ENCODE measurements around the gene USP4.
"Not testable (repeated sequence)": the region's sequence is repeated elsewhere in the genome, so short reads cannot be mapped to it uniquely, and the experiment has no call there.

The USP4 gene

DNA sequence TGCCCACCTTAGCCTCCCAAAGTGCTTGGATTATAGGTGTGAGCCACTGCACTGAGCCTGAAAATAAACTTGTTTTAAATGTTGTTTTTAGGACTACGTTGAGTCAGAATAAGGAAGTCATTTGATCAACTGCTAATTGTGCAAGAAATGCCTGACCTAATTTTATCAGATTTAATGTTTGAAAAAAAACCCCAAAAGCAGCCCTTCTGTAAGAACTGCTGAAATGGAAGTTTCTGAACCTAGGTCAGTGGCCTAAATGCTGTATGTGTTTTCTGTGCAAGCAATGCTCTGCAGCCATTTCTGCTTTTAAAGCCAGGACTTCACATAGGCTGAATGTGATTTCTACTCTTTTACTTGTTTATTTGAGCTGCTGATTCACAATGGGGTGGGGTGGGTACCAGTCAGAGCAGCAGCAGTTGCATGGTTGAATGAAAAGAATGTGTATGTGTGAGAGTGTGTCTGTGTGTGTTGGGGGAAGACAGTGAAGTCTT lies 11.7 kb upstream of the USP4 start:
- Histone ChIP-seq H3K9ac (ENCODE audit: low read length in 2 of 2) (no peak overlapping the region), H3K9me3 (ENCODE audit: control insufficient read depth in 2 of 2, low read length in 2 of 2) (no peaks in the 10 kb centered on the region), H3K36me3 (ENCODE audit: control insufficient read depth in 2 of 2, insufficient read depth in 2 of 2, low read length in 2 of 2) (peaks cover 6 to 9% of the 10 kb centered on the region in 2 donors), H3K4me1 (ENCODE audit: control insufficient read depth, insufficient read depth, low read length) (peaks cover 6% of the 10 kb centered on the region), H3K27me3 (ENCODE audit: control insufficient read depth in 1 of 2, insufficient read depth in 2 of 2, low read length in 2 of 2) (no peaks in the 10 kb centered on the region), H3K27ac (ENCODE audit: low read length) (no peak overlapping the region), H3K4me3 (ENCODE audit: low read length in 2 of 2) (no peak overlapping the region)

DNA sequence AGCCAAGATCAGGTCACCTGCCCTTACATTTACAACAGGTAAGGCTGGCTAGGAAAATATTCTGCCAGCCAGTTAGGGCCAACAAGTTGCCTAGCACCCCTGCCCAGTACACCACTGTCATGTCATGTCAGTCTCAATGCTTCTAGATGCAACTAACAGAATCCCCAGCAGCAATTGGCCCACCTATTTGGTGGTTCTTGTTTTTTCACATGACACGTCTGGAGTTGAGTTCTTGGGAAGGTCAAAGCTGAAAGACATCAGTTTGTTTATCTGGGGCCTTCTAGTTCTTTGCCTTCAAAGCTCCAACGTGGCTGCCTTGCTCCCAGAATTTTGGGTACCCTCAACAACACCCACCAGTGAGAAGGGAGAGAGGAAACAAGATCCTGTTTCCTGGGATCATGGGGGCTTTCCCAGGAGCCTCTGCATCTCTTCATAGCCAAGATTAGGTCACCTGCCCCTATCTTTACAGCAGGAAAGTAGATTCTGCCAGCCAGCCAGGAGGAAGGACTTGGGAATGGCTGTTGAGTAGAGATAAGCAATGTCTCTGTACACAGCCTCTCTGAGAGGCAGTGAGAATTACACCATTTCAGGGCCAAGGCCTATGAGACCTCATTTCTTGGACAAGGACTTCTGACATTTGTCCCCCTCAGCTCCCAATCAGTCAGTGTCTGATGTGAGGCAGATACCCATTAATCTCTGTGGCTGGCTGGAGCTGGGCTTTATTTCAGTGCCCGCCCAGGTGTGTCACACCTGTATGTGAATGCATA lies 9.7 kb upstream of the USP4 start:
- no peaks in the 10 kb centered on the region for H3K27me3 ChIP-seq (ENCODE audit: control insufficient read depth in 1 of 2, insufficient read depth in 2 of 2, low read length in 2 of 2)
- H3K9me3 ChIP-seq (ENCODE audit: control insufficient read depth in 2 of 2, low read length in 2 of 2), result no peaks in the 10 kb centered on the region
- H3K36me3 ChIP-seq (ENCODE audit: control insufficient read depth in 2 of 2, insufficient read depth in 2 of 2, low read length in 2 of 2), result no peaks in the 10 kb centered on the region
- H3K4me1 ChIP-seq (ENCODE audit: control insufficient read depth, insufficient read depth, low read length), result no peaks in the 10 kb centered on the region
- H3K4me3 ChIP-seq (ENCODE audit: low read length in 2 of 2), result no peak overlapping the region
- no peak overlapping the region for H3K9ac ChIP-seq (ENCODE audit: low read length in 2 of 2)
- H3K27ac ChIP-seq (ENCODE audit: low read length), result no peak overlapping the region

DNA sequence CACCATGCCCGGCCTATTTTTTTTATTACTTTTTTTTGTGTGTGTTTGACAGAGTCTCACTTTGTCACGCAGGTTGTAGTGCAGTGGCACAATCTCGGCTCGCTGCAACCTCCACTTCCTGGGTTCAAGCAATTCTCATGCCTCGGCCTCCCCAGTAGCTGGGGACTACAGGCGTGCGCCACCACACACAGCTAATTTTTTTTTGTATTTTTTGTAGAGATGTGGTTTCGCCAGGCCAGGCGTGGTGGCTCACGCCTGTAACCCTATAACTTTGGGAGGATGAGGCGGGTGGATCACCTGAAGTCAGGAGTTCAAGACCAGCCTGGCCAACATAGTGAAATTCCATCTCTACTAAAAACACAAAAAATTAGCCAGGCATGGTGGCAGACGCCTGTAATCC lies 8.5 kb upstream of the USP4 start:
- not testable (repeated sequence) for H3K27me3 ChIP-seq (ENCODE audit: control insufficient read depth in 1 of 2, insufficient read depth in 2 of 2, low read length in 2 of 2); H3K9me3 ChIP-seq (ENCODE audit: control insufficient read depth in 2 of 2, low read length in 2 of 2); H3K9ac ChIP-seq (ENCODE audit: low read length in 2 of 2); H3K4me3 ChIP-seq (ENCODE audit: low read length in 2 of 2); H3K4me1 ChIP-seq (ENCODE audit: control insufficient read depth, insufficient read depth, low read length); H3K36me3 ChIP-seq (ENCODE audit: control insufficient read depth in 2 of 2, insufficient read depth in 2 of 2, low read length in 2 of 2); H3K27ac ChIP-seq (ENCODE audit: low read length)

DNA sequence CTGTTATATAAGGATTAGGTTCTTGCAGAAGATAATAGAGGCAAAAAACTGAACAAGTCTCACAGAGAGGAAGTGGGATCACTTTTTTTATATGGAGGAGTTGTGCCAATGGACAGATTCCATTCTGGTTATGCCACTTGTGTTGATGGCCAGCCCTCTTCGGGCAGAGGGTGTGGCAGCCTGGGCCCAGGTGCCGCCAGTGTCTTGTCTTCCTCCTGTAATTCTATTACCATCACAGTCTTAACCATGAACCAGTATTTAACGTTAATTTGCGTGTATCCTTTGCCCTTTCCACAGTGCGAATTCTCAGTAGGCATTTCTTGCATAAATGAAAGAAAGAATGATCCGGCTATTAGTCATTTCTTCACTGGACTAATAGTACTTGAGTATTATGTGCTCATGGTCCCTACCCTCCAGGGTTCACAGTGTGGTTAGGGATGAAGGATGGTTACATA lies 7.0 kb upstream of the USP4 start:
- H3K27ac ChIP-seq (ENCODE audit: low read length), result no peak overlapping the region
- H3K9me3 ChIP-seq (ENCODE audit: control insufficient read depth in 2 of 2, low read length in 2 of 2), result no peaks in the 10 kb centered on the region

DNA sequence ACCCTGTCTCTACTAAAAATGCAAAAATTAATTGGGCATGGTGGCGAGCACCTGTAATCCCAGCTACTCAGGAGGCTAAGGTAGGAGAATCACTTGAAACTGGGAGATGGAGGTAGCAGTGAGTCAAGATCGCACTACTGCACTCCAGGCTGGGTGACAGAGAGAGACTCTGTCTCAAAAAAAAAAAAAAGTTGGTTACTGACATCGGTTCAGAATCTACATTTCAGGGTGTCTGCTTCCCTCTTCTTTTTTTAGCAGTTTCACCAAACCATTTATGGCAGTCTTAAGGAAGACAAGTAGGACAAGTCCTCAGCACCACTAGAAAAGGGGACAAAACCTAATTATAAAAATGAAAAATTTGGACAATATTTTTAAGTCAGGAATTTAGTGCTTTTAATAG lies 3.3 kb upstream of the USP4 start:
- Histone ChIP-seq H3K27me3 (ENCODE audit: control insufficient read depth in 1 of 2, insufficient read depth in 2 of 2, low read length in 2 of 2) (no peaks in the 10 kb centered on the region), H3K36me3 (ENCODE audit: control insufficient read depth in 2 of 2, insufficient read depth in 2 of 2, low read length in 2 of 2) (no peaks in the 10 kb centered on the region), H3K4me3 (ENCODE audit: low read length in 2 of 2) (no peak overlapping the region), H3K9ac (ENCODE audit: low read length in 2 of 2) (no peak overlapping the region), H3K27ac (ENCODE audit: low read length) (no peak overlapping the region), H3K4me1 (ENCODE audit: control insufficient read depth, insufficient read depth, low read length) (peaks cover 21% of the 10 kb centered on the region), H3K9me3 (ENCODE audit: control insufficient read depth in 2 of 2, low read length in 2 of 2) (no peaks in the 10 kb centered on the region)

More for the DNA sequence above, 7.0 kb upstream of the USP4 start:
- H3K4me3 ChIP-seq (ENCODE audit: low read length in 2 of 2), result no peak overlapping the region
- H3K4me1 ChIP-seq (ENCODE audit: control insufficient read depth, insufficient read depth, low read length), result no peaks in the 10 kb centered on the region
- H3K9ac ChIP-seq (ENCODE audit: low read length in 2 of 2), result no peak overlapping the region
- H3K36me3 ChIP-seq (ENCODE audit: control insufficient read depth in 2 of 2, insufficient read depth in 2 of 2, low read length in 2 of 2), result no peaks in the 10 kb centered on the region
- no peaks in the 10 kb centered on the region for H3K27me3 ChIP-seq (ENCODE audit: control insufficient read depth in 1 of 2, insufficient read depth in 2 of 2, low read length in 2 of 2)

DNA sequence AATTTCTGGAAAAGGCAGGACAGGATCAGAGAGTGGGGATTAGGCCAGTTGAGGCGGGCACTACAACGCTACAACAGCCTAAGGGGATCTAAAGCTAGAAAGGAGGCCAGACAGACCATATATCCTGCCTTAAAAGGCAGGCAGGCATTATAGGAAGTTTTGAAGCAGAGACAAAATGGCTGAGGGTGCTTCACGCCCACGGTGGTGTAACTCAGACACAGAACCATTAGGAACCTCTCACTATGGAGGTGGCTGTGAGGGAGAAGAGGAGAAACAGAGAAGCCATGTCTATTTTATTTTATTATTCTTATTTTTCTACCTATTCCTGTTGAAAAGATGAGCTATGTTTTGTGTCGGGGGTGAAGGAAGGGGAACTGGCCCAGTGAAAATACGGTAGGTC lies 2.1 kb upstream of the USP4 start:
- Histone ChIP-seq H3K9me3 (ENCODE audit: control insufficient read depth in 2 of 2, low read length in 2 of 2) (no peaks in the 10 kb centered on the region), H3K4me1 (ENCODE audit: control insufficient read depth, insufficient read depth, low read length) (peaks cover 21% of the 10 kb centered on the region), H3K27ac (ENCODE audit: low read length) (peak overlapping the region; percentile 41), H3K4me3 (ENCODE audit: low read length in 2 of 2) (no peak overlapping the region), H3K9ac (ENCODE audit: low read length in 2 of 2) (no peak overlapping the region), H3K36me3 (ENCODE audit: control insufficient read depth in 2 of 2, insufficient read depth in 2 of 2, low read length in 2 of 2) (peaks cover 0 to 1% of the 10 kb centered on the region in 2 donors), H3K27me3 (ENCODE audit: control insufficient read depth in 1 of 2, insufficient read depth in 2 of 2, low read length in 2 of 2) (no peaks in the 10 kb centered on the region)

DNA sequence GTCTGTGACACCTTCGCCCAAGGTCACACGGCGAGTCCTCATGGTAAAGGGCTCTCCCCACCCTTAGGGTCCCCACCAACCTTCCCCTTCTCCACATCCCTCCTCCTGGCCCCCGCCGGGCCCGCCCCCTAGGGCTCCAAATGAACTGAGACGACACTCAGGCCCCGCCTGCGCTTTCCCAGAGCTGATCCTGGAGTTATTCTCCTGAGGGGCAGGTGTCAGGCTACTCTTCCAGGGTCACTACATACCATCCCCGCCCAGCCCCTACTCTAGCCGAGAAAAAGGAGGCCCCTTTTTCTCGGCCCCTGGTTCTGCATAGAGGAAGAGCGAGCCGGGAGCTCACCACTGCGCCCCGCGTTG lies 292 bp downstream of the USP4 start:
- no peaks in the 10 kb centered on the region for H3K27me3 ChIP-seq (ENCODE audit: control insufficient read depth in 1 of 2, insufficient read depth in 2 of 2, low read length in 2 of 2)
- peak overlapping the region; percentile 92 for H3K27ac ChIP-seq (ENCODE audit: low read length)
- no peaks in the 10 kb centered on the region for H3K9me3 ChIP-seq (ENCODE audit: control insufficient read depth in 2 of 2, low read length in 2 of 2)
- peaks cover 26% of the 10 kb centered on the region for H3K4me1 ChIP-seq (ENCODE audit: control insufficient read depth, insufficient read depth, low read length)
- peak overlapping the region; percentile 90 for H3K9ac ChIP-seq (ENCODE audit: low read length in 2 of 2)
- H3K36me3 ChIP-seq (ENCODE audit: control insufficient read depth in 2 of 2, insufficient read depth in 2 of 2, low read length in 2 of 2), result peaks cover 9 to 14% of the 10 kb centered on the region in 2 donors
- H3K4me3 ChIP-seq (ENCODE audit: low read length in 2 of 2), result peak overlapping the region; percentile 85 to 86

DNA sequence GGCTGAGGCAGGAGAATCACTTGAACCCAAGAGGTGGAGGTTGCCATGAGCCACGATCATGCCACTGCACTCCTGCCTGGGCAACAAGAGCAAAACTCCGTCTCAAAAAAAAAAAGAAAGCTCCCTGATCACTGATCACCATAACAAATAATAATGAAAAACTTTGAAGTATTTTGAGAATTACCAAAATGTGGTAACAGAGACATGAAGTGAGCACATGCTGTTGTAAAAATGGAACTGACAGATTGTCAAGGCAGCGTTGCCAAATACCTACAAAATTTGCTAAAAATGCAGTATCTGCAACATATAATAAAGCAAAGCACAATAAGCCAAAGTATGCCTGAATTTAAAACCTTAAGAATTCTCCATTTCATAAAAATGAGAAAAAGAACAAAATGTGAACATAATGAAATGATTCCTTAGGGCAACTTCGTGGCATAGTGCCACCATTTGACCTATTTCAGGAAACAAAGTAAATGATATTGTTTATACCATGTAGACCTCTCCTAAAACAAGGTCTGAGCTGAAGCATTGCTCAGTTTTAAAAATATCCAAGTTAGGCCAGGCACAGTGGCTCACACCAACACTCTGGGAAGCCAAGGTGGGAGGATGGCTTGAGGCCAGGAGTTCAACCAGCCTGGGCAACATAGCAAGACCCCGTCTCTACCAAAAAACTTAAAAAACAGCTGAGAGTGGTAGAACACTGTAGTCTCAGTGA lies 5.8 kb downstream of the USP4 start:
- peak overlapping the region in 1 of 2 donors; percentile 39 for H3K9ac ChIP-seq (ENCODE audit: low read length in 2 of 2)
- H3K4me3 ChIP-seq (ENCODE audit: low read length in 2 of 2), result no peak overlapping the region
- H3K4me1 ChIP-seq (ENCODE audit: control insufficient read depth, insufficient read depth, low read length), result peaks cover 18% of the 10 kb centered on the region
- H3K27ac ChIP-seq (ENCODE audit: low read length), result peak overlapping the region; percentile 49
- no peaks in the 10 kb centered on the region for H3K9me3 ChIP-seq (ENCODE audit: control insufficient read depth in 2 of 2, low read length in 2 of 2)
- peaks cover 16 to 27% of the 10 kb centered on the region in 2 donors for H3K36me3 ChIP-seq (ENCODE audit: control insufficient read depth in 2 of 2, insufficient read depth in 2 of 2, low read length in 2 of 2)
- H3K27me3 ChIP-seq (ENCODE audit: control insufficient read depth in 1 of 2, insufficient read depth in 2 of 2, low read length in 2 of 2), result no peaks in the 10 kb centered on the region

DNA sequence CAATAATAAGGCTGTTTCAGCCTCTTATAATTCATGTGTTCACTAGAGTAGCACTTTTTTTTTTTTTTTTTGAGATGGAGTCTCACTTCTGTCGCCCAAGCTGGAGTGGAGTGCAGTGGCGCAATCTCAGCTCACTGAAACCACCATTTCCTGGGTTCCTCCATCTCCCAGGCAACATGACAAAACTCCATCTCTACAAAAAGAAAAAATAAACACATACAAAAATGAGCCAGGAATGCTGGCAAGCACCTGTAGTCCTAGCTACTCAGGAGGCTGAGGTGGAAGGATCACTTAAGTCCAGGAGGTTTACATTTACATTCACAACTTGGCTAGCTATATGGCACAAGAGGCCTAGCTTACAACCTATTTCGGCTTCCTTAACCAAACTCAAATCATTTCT lies 6.8 kb downstream of the USP4 start:
- H3K4me1 ChIP-seq (ENCODE audit: control insufficient read depth, insufficient read depth, low read length), result peaks cover 15% of the 10 kb centered on the region
- peak overlapping the region; percentile 49 for H3K27ac ChIP-seq (ENCODE audit: low read length)
- H3K9ac ChIP-seq (ENCODE audit: low read length in 2 of 2), result no peak overlapping the region
- H3K27me3 ChIP-seq (ENCODE audit: control insufficient read depth in 1 of 2, insufficient read depth in 2 of 2, low read length in 2 of 2), result no peaks in the 10 kb centered on the region
- H3K4me3 ChIP-seq (ENCODE audit: low read length in 2 of 2), result no peak overlapping the region
- no peaks in the 10 kb centered on the region for H3K9me3 ChIP-seq (ENCODE audit: control insufficient read depth in 2 of 2, low read length in 2 of 2)
- H3K36me3 ChIP-seq (ENCODE audit: control insufficient read depth in 2 of 2, insufficient read depth in 2 of 2, low read length in 2 of 2), result peaks cover 16 to 27% of the 10 kb centered on the region in 2 donors

DNA sequence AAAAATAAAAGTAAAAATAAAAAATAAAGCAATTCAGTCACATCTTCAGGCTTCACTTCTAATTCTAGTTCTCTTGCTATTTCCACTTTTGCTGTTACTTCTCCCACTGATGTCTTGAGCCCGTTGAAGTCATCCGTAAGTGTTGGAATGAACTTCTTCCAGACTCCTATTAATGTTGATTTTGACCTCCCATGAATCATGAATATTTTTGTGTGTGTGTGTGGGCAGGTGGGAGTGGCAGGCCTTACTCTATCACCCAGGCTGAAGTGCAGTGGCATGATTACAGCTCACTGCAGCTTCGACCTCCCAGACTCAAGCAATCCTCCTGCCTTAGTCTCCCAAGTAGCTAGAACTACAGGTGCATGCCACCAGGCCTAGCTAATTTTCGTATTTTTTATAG lies 10.7 kb downstream of the USP4 start:
- H3K4me1 ChIP-seq (ENCODE audit: control insufficient read depth, insufficient read depth, low read length), result peaks cover 6% of the 10 kb centered on the region
- H3K27ac ChIP-seq (ENCODE audit: low read length), result no peak overlapping the region
- H3K36me3 ChIP-seq (ENCODE audit: control insufficient read depth in 2 of 2, insufficient read depth in 2 of 2, low read length in 2 of 2), result peaks cover 25 to 29% of the 10 kb centered on the region in 2 donors
- H3K27me3 ChIP-seq (ENCODE audit: control insufficient read depth in 1 of 2, insufficient read depth in 2 of 2, low read length in 2 of 2), result no peaks in the 10 kb centered on the region
- no peaks in the 10 kb centered on the region for H3K9me3 ChIP-seq (ENCODE audit: control insufficient read depth in 2 of 2, low read length in 2 of 2)
- H3K4me3 ChIP-seq (ENCODE audit: low read length in 2 of 2), result no peak overlapping the region
- no peak overlapping the region for H3K9ac ChIP-seq (ENCODE audit: low read length in 2 of 2)

DNA sequence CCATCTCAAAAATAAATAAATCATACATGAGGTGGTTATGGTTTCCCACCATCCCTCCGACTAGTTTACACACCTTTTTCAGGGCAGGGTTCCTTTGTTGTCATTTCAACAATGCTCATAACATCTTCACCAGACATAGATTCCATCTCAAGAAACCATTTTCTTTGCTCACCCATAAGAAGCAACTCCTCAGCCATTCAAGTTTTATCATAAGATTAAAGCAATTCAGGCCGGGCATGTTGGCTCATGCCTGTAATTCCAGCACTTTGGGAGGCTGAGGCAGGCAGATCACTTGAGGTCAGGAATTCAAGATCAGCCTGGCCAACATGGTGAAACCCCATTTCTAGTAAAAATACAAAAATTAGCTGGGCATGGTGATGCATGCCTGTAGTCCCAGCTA lies 11.5 kb downstream of the USP4 start:
- not testable (repeated sequence) for H3K9me3 ChIP-seq (ENCODE audit: control insufficient read depth in 2 of 2, low read length in 2 of 2); H3K4me3 ChIP-seq (ENCODE audit: low read length in 2 of 2); H3K9ac ChIP-seq (ENCODE audit: low read length in 2 of 2); H3K27me3 ChIP-seq (ENCODE audit: control insufficient read depth in 1 of 2, insufficient read depth in 2 of 2, low read length in 2 of 2); H3K27ac ChIP-seq (ENCODE audit: low read length); H3K4me1 ChIP-seq (ENCODE audit: control insufficient read depth, insufficient read depth, low read length)
- H3K36me3 ChIP-seq (ENCODE audit: control insufficient read depth in 2 of 2, insufficient read depth in 2 of 2, low read length in 2 of 2), result peaks cover 33 to 34% of the 10 kb centered on the region in 2 donors
